Liver (tissue), 9 donors: ENCODE data around the gene MYOF. TPM values are rescaled to one million over a fixed set of nuclear protein-coding genes. Genes with fewer than 3 reads are reported as not detected.

Experiments
- DNase-seq: peaks from one replicate; pipeline ENCODE4 v3.0.0-alpha.2; 2017; ENCODE audit warnings: low spot score
- H3K27ac ChIP-seq, 2 donors: one replicate each; pipeline ENCODE4 v1.7.0; 2013; ENCODE audit warnings: inconsistent platforms in 2 of 2, low read length in 2 of 2, control low read depth in 1 of 2, low read depth in 1 of 2, mild to moderate bottlenecking in 1 of 2
- H3K27me3 ChIP-seq, 4 donors: one replicate each; pipeline versions ENCODE4 v1.6.1 to v1.7.0; 2013; ENCODE audit warnings: low read length in 3 of 4, inconsistent platforms in 1 of 4, mild to moderate bottlenecking in 1 of 4, moderate library complexity in 1 of 4; ENCODE audit not compliant: control insufficient read depth in 4 of 4, insufficient read depth in 4 of 4
- H3K36me3 ChIP-seq, 4 donors: one replicate each; pipeline versions ENCODE4 v1.6.1 to v1.7.0; 2013; ENCODE audit warnings: low read length in 3 of 4, mild to moderate bottlenecking in 3 of 4, low read depth in 1 of 4, moderate library complexity in 1 of 4; ENCODE audit not compliant: control insufficient read depth in 4 of 4, insufficient read depth in 3 of 4
- H3K4me1 ChIP-seq, 4 donors: one replicate each; pipeline versions ENCODE4 v1.6.1 to v1.7.0; 2013; ENCODE audit warnings: low read length in 3 of 4, mild to moderate bottlenecking in 3 of 4, moderate library complexity in 1 of 4; ENCODE audit not compliant: control insufficient read depth in 4 of 4, insufficient read depth in 4 of 4
- H3K4me3 ChIP-seq, 3 donors: one replicate each; pipeline versions ENCODE4 v1.6.1 to v1.7.0; 2013; ENCODE audit warnings: low read length in 3 of 3, control low read depth in 1 of 3, low read depth in 1 of 3, mild to moderate bottlenecking in 1 of 3
- H3K9ac ChIP-seq, 2 donors: one replicate each; pipeline ENCODE4 v1.7.0; 2013; ENCODE audit warnings: low read length in 2 of 2, mild to moderate bottlenecking in 2 of 2, moderate library complexity in 2 of 2, control low read depth in 1 of 2, low read depth in 1 of 2
- H3K9me3 ChIP-seq, 4 donors: one replicate each; pipeline versions ENCODE4 v1.6.1 to v1.7.0; 2013; ENCODE audit warnings: low read length in 3 of 4; ENCODE audit not compliant: control insufficient read depth in 4 of 4
- FOXA2 ChIP-seq: IDR thresholded peaks from 2 replicates; pipeline ENCODE4 v1.6.1; 2016; ENCODE audit warnings: antibody characterized with exemption
- GABPA ChIP-seq, 2 donors: IDR thresholded peaks in 1 of 2; conservative IDR thresholded peaks in 1 of 2; 2 replicates each; pipeline ENCODE4 v1.6.1; 2016; ENCODE audit warnings: antibody characterized with exemption in 2 of 2, mild to moderate bottlenecking in 1 of 2, moderate library complexity in 1 of 2
- HNF4G ChIP-seq: IDR thresholded peaks from 2 replicates; pipeline ENCODE4 v1.6.1; 2016; ENCODE audit warnings: antibody characterized with exemption
- NR2F2 ChIP-seq: IDR thresholded peaks from 2 replicates; pipeline ENCODE4 v1.6.1; 2016; ENCODE audit warnings: antibody characterized with exemption
- RAD21 ChIP-seq, 2 donors: IDR thresholded peaks; 2 replicates each; pipeline ENCODE4 v1.6.1; 2016; ENCODE audit warnings: antibody characterized with exemption in 2 of 2, mild to moderate bottlenecking in 2 of 2
- ZBTB33 ChIP-seq: IDR thresholded peaks from 2 replicates; pipeline ENCODE4 v1.6.1; 2016; ENCODE audit warnings: antibody characterized with exemption
- WGBS: extraction: QIAGEN DNeasy Blood & Tissue Kit; methylation state at CpG from one replicate; pipeline ENCODE4 v1.1.7; 2013; 5-methylcytosine and 5-hydroxymethylcytosine counted together
- polyA plus RNA-seq, 2 donors: library from polyadenylated mRNA; stranded (reverse) in 1 of 2; unstranded in 1 of 2; fragments of 200-250 nt in 1 of 2; fragments of >200 nt in 1 of 2; fragmentation: Nextera tagmentation in 1 of 2; extraction: Ambion mirVana in 1 of 2; gene quantifications; one replicate each; pipeline versions ENCODE4 v1.2.1 to v1.2.3, GENCODE V29; 2013 to 2015
- total RNA-seq, 2 donors: library from RNA; depleted of rRNA; stranded (reverse); fragments of >200 nt; gene quantifications; one replicate each; pipeline ENCODE4 v1.2.3, GENCODE V29; 2014
- TF ChIP-seq, protein P1 (sequence below): IDR thresholded peaks from 2 replicates; pipeline ENCODE4 v1.6.1; 2016; ENCODE audit warnings: antibody characterized with exemption, mild to moderate bottlenecking
- donor health status: healthy.
- donor health status: healthy.
- donor health status: healthy.
- donor health status: healthy.
- donor health status: healthy.

Gene MYOF
- total and polyA plus RNA-seq, 4 donors = 0.89 to 5.7 (median 3.2) TPM

- TF ChIP-seq ZBTB33 (no peak), FOXA2 (no peak)
Measured at GRCh38 chr10:93454736-93455135, 27.4 kb downstream of the MYOF start (continued).

GRCh38 chr10:93454146-93454545, 28.0 kb downstream of the MYOF start:
- Histone ChIP-seq H3K27ac (no peak overlapping the region), H3K27me3 (no peaks in the 10 kb centered on the region), H3K36me3 (no peaks in the 10 kb centered on the region), H3K4me1 (peaks cover 0 to 9% (median 3%) of the 10 kb centered on the region in 4 donors), H3K9me3 (no peaks in the 10 kb centered on the region), H3K4me3 (no peak overlapping the region), H3K9ac (no peak overlapping the region)
- TF ChIP-seq GABPA (IDR thresholded peaks at IDR 0.05 in 1 of 2, conservative IDR thresholded peaks at IDR 0.05 in 1 of 2) (no peak), HNF4G (no peak), FOXA2 (no peak), ZBTB33 (no peak), NR2F2 (no peak)
- TF ChIP-seq, protein P1, sequence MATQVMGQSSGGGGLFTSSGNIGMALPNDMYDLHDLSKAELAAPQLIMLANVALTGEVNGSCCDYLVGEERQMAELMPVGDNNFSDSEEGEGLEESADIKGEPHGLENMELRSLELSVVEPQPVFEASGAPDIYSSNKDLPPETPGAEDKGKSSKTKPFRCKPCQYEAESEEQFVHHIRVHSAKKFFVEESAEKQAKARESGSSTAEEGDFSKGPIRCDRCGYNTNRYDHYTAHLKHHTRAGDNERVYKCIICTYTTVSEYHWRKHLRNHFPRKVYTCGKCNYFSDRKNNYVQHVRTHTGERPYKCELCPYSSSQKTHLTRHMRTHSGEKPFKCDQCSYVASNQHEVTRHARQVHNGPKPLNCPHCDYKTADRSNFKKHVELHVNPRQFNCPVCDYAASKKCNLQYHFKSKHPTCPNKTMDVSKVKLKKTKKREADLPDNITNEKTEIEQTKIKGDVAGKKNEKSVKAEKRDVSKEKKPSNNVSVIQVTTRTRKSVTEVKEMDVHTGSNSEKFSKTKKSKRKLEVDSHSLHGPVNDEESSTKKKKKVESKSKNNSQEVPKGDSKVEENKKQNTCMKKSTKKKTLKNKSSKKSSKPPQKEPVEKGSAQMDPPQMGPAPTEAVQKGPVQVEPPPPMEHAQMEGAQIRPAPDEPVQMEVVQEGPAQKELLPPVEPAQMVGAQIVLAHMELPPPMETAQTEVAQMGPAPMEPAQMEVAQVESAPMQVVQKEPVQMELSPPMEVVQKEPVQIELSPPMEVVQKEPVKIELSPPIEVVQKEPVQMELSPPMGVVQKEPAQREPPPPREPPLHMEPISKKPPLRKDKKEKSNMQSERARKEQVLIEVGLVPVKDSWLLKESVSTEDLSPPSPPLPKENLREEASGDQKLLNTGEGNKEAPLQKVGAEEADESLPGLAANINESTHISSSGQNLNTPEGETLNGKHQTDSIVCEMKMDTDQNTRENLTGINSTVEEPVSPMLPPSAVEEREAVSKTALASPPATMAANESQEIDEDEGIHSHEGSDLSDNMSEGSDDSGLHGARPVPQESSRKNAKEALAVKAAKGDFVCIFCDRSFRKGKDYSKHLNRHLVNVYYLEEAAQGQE = no peak
- DNase-seq = no peak
- WGBS = 99% methylated on average over 2 of the region's 2 CpGs

DNA sequence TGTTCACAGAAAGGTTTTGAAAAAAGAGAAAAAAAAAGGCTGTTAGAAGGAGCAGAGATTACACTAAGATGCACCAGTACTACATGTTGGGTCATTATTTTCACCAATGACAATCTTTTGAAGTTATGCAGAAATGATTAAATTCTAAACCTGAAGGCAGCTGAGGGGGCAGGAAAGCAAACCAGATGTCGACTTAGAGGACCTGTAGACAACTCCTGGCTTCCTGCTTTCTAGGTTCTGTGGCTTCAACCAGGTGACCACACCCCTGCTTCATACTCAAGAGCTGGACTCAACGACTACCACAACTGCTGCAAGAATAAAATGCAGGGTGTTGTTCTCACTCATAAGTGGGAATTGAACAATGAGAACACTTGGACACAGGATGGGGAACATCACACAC, 30.0 kb downstream of the MYOF start:
- no peak for DNase-seq
- H3K9me3 ChIP-seq = no peaks in the 10 kb centered on the region
- no peaks in the 10 kb centered on the region for H3K36me3 ChIP-seq
- 65% methylated on average over 2 of the region's 2 CpGs for WGBS
- TF ChIP-seq RAD21 (IDR thresholded peaks at IDR 0.05) (no peak), HNF4G (no peak)
- peaks cover 0 to 9% (median 3%) of the 10 kb centered on the region in 4 donors for H3K4me1 ChIP-seq
- H3K27ac ChIP-seq = no peak overlapping the region
- no peak overlapping the region for H3K4me3 ChIP-seq
- no peak overlapping the region for H3K9ac ChIP-seq
- no peaks in the 10 kb centered on the region for H3K27me3 ChIP-seq
